ENCODE measurements around the gene AARS1.
"Not testable (repeated sequence)": the region's sequence is repeated elsewhere in the genome, so short reads cannot be mapped to it uniquely, and the experiment has no call there.

Gene AARS1

DNA sequence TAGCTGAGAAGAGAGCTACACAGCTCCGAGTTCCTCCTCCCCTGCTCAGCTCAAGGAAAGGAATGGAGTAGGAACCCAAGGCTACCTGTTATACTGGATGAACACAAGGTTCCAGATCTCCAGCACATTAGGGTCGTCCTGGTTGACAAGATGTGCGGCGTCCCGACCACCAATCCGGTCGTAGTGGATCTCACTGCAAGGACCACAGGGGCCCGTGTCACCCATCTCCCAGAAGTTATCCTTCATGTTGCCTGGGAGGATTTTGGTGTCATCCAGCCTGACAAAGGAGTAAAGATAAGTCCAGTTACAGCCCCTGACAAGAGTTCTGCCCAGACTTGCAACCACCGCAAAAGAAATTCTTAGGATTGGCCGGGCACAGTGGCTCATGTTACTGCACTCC, 17.6 kb downstream of the AARS1 start:
- no peak for DNase-seq (ENCODE audit: low spot score)

- no peak for DNase-seq (ENCODE audit: low spot score)
Measured at GRCh38 chr16:70270176-70270575, 19.1 kb downstream of the AARS1 start.

GRCh38 chr16:70269471-70269870, 19.8 kb downstream of the AARS1 start:
- no peak for DNase-seq (ENCODE audit: low spot score)

DNA sequence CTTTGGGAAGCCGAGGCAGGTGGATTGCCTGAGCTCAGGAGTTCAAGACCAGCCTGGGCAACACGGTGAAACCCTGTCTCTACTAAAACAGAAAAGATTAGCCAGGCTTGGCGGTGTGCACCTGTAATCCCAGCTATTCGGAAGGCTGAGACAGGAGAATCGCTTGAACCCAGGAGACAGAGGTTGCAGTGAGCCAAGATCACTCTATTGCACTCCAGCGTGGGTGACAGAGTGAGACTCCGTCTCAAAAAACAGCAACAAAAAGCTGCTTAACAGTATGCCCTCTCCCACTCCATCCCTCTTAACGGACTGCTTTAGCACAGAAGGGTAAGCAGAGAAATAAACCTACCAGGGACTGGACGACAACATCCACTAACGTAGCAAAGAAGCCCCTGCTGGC, 21.4 kb downstream of the AARS1 start:
- not testable (repeated sequence) for DNase-seq (ENCODE audit: low spot score)

DNA sequence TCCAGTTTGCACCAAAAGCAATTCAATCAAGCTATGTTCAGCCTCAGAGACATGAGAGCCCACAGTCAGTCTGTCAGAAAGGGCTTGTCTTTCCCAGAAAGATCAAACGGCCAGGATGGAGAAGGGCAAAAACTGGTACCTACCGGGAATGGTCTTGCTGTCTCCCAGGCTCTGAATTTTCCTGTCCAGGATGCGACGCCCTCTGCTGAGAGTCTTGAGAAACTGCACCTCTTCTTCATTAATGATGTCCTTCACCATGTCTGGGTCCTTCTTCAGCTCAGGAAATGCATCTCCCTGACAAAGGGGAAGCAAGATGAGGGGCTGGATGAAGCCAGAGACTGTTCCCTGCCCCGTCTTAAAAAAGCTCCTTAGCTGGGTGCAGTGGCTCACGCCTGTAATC, 21.8 kb downstream of the AARS1 start:
- peak; percentile 72 for DNase-seq (ENCODE audit: low spot score)

DNA sequence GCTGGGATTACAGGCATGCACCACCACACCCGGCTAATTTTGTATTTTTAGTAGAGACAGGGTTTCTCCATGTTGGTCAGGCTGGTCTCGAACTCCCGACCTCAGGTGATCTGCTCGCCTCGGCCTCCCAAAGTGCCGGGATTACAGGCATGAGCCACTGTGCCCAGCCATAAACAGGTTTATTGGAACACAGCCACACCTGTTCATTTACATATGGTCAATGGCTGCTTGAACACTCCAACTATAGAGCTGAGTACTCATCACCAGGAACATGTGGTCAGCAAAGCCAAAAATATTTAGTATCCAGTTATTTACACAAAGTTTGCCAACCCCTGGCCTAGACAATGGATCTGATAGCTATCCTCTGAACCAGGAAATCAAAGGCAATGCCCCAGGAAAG, 29.4 kb downstream of the AARS1 start:
- DNase-seq (ENCODE audit: low spot score) = not testable (repeated sequence)

DNA sequence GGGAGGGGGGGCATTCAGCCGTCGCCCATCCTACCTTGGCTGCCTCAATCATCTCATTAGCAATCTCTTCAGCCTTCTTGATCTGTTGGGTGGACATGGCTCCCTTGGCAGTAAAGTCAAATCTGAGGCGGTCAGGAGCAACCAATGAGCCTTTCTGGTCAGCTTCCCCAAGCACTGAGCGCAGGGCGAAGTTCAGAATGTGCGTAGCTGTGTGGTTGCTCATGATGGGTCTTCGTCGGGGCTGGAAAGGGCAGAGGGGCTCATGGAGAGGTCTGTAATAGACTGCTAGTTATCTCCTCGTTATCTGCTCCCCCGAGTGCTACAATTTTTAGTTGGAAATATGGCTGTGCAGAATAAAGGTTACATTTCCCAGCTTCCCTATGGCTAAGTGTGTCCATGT, 30.4 kb downstream of the AARS1 start:
- DNase-seq (ENCODE audit: low spot score) = no peak

DNA sequence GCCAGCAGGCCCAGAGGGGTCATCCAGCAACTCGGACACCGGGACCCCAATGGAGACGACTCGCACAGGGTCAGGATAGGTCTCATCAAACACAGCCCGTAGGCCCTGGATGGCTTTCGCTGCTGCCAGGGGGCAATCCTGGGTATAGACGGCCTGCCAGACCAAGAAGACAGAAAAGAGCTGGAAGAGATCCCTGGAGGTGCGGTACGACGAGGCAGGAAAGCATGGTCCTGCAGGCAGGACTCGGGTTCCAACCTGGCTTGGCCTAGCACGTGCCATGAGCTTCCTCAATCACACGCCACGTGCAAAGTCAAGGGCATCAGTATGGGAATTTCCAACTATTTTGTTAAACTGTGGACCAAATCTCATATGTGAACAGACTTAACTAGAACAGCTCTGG, 31.2 kb downstream of the AARS1 start:
- peak; percentile 4 for DNase-seq (ENCODE audit: low spot score)

- DNase-seq (ENCODE audit: low spot score) = peak; percentile 10
Measured at GRCh38 chr16:70257391-70257790, 31.9 kb downstream of the AARS1 start.

DNA sequence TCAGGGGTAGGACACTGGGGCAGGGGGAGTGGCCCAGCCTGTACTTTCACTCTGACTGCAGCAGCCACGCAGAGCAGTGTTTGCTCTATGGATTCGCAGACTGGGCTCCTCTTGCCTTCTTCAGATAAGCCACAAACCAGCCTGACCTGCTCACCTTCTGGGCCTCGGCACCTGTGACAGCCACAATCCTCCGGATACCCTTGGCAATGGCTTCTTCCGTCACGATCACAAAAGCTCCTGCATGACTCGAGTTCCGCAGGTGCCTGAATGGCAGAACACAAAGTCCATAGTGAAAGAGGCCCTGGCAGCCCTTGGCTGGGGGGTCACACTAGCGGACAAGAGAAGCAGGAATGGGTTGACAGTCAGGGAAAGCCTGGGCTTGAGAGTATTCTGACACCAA, 33.7 kb downstream of the AARS1 start:
- peak; percentile 7 for DNase-seq (ENCODE audit: low spot score)

DNA sequence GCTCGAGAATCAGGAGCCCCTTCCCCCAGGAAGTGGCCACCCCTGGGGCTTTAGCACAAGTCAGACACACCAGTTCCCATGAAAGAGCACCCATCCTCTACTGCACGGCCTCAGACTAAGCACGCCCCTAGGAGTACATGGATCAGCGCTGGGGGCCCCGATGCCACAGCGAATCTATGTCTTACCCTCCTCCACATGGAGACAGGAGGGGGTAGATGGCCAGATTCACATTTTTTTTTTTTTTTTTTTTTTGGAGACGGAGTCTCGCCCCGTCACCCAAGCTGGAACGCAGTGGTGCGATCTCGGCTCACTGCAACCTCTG, 34.4 kb downstream of the AARS1 start:
- DNase-seq (ENCODE audit: low spot score) = no peak

- peak; percentile 14 for DNase-seq (ENCODE audit: low spot score)
Measured at GRCh38 chr16:70254180-70254964, 34.9 kb downstream of the AARS1 start.

- peak; percentile 59 for DNase-seq (ENCODE audit: low spot score)
Measured at GRCh38 chr16:70253291-70254106, 35.8 kb downstream of the AARS1 start.

DNA sequence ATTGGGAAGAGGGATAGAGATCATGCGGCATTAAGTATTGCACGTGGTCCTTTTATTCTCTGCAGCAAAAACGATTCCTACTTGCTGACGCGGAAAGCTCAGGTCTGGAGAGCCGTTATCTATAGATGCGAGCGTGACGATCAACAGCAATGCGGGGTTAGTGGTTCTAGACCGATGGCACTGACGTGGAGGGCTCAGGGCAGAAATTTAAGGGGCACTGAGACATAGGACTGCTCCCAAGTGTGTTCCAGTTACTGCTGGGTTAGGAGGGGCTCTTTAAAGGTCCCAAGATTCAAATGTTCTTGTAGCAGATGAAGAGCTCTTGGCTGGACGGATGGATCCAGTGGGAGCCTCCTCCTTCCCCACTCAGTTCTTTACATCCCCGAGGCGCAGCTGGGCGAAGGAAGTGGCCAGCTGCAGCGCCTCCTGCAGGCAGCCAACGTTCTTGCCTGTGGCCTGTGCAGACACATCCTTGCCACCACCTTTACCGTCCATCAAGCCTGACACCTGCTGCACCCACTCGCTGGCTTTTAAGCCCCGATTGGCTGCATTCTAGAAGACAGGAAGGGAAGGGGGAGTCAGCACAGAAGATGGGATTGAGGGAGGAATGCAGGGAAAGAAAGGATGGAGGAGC, 36.8 kb downstream of the AARS1 start:
- peak; percentile 53 for DNase-seq (ENCODE audit: low spot score)

DNA sequence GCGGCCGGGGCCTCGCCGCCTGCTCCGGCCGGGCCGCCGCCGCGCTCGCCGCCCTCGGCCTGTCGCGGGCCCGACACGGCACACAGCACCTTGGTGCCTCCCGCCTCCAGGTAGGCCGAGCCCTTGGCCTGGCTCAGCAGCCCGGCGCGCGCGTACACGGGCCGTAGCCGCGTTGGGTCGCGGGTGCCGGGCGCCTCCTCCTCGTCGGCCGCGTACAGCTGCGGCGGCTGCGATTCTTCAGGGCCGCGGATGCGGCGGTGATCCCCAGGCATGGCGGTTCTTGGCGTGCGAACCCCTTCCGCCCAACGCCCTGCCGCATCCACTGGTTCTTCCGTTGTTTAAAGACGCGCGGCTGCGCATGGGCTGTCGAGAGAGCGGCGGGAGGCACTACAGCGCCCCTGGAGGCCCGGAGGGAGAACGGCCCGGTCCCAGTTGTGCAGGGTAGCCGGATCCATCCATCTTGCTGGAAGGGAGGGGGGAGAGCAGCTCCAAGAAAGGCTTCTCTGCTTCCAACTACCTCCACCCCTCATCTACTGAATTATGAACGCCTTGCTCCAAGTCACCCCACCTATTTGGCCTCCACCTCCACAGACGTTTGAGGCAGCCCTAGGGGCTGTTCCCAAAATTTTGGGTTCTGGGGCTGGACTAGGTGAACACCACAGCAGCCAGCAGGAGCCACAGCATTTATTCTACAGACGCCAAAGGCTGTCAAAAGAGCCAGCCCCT, 37.5 kb downstream of the AARS1 start, which contains the start of gene EXOSC6:
Gene EXOSC6, minus strand, starts transcription at position 312 of the 726 bp plus-strand sequence. Its CDS starts 40 bp downstream, at position 272.
- DNase-seq (ENCODE audit: low spot score) = peak; percentile 93

DNA sequence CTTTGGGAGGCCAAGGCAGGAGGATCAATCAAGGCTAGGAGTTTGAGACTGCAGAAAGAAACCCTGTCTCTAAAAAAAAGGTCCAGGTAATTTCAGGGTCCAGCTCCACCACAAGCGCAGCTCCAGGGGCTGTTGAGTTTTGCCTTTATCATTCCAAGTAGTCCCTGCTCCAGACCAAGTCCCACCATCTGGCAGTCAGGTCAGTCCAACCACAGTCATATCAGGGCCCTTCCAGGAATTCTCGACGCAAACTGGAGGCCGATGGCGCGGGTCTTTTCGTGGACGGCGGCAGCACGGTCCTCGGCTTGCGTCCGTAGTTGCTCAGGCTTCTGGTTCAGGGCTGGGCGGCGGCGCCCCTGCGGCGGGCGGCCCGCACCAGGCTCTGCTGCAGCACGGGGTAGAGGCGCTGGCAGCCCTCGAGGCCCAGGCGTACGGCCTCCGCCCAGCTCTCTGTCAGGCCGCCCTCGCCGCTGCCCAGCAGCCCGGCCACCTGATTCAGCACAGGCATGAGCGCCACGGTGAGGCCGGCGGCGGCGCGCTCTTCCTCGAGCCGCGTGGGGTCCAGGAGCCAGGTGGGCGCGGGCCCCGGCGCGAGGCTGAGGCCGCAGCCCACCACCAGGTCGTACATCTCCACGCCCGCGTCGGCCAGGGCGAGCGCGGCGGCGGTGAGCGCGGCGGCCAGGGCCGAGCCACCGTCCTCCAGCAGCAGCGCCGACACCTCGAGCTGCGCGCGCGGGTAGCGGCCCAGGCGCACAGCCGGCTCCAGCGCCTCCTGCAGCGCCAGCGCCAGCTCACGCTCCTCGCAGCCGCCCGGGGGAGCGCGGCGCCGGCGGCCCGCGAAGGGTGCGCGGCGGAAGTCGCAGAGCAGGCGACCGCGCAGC, 38.3 kb downstream of the AARS1 start:
- DNase-seq (ENCODE audit: low spot score) = peak; percentile 77

DNA sequence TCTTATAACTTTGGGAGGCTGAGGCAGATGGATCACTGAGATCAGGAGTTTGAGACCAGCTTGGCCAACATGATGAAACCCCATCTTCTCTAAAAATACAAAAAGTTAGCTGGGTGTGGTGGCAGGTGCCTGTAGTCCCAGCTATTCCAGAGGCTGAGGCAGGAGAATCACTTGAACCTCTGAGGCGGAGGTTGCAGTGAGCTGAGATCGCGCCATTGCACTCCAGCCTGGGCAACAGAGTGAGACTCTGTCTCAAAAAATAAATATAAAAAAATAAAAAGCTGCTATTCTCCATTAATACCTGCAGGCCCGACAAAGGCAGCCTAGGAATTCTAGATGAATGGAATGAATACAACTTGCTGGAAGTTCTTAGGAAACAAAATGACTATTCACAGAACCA, 39.6 kb downstream of the AARS1 start:
- not testable (repeated sequence) for DNase-seq (ENCODE audit: low spot score)

DNA sequence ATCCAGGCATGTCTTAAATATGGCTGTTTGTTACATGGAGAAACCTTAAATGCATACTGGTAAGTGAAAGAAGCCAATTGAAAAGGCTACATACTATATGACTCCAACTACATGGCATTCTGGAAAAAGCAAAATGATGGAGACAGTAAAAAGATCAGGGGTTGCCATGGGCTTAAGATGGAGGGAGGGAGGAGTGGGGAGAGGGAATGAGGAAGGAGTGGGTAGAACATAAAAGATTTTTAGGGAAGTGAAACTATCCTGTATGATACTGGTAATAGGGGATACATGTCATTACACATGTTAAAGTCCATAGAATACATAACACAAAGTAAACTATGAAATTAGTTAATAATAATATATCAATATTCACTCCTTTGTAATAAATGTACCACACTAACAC, 50.5 kb downstream of the AARS1 start:
- DNase-seq (ENCODE audit: low spot score) = not testable (repeated sequence)

DNA sequence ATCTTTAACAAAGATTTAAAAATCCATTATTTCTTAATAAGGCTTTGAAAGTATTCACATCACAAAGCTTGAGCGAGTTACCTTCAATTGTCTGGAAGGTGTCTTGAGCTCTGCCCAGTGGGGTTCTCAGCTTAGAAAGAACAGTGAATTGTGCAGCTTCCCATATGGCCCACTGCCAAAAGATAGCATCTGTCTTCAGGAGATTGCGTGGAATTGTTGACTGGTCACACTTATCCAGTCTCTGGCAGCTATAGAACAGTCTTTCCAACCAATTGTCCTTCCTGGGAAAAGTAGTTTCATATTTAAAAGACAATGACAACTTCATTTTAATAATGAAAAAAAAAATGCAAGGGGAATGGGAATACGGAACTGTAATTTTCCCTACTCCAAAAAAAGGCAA, 57.5 kb downstream of the AARS1 start:
- not testable (repeated sequence) for DNase-seq (ENCODE audit: low spot score)

DNA sequence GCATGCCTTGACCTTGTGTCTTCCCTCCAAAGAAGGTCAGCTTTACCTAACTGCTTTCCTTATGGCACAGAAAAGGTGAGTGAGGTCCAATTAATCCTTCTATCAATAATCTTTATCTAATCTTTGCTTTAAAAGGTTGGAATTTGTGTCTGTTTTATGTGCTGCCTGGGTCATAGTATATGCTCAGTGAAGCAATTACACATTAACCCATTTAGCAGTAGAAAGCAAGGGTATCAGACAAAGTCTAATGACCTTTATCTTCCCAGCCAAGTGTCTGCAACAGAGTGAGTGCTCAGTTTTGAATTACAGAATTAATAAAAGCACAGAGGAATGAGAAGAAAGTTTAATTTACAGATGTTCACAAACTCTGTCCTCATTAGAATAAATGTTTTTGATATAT, 63.3 kb downstream of the AARS1 start:
- DNase-seq (ENCODE audit: low spot score) = not testable (repeated sequence)

- DNase-seq (ENCODE audit: low spot score) = not testable (repeated sequence)
Measured at GRCh38 chr16:70225430-70225829, 63.9 kb downstream of the AARS1 start.

All from D341Med (cell line).